Activated CD8-positive, alpha-beta memory T cell treated with anti-CD3 and anti-CD28 coated beads, Interleukin-2, amount 50 U/mL, for 1 hour (primary cell): ENCODE results near the gene PNMA8A.

Source experiments
- DNase-seq: peaks from one replicate; pipeline ENCODE4 v3.0.0-alpha.2; 2020; ENCODE audit errors: extremely low read depth

PNMA8A gene

GRCh38 chr19:46427518-46428045, 43.8 kb downstream of the PNMA8A start:
- no peak for DNase-seq

DNA sequence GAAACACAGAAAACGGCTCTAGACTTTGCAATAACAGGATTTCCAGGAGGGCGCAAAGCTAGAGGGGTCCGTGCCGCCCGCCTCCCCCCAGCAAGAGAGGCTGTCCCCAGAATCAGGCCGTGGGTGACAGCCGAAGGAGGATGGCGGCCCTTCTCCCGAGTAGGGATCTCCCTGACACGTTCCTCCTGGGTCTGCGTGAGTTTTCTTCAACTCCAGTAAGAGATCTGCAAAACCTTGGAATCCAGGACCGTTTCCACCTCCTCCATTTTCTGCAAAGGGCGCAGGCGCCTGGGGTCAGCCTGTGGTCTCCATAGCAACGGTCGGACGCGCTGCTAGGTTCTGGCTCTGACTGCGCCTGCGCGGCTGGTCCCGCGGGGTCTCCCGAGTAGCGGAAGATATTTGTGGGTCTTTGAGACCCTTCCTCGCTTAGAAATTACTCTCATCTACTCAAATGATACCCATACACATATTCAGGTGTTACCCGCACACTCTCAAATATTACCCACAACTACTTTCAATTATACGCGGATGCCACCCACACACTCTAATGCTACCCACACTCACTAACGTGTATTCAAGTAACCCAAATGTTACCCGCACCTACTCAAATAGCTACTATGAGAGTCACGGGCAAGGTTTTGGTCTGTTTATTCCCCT, 44.7 kb downstream of the PNMA8A start:
- DNase-seq: no peak

DNA sequence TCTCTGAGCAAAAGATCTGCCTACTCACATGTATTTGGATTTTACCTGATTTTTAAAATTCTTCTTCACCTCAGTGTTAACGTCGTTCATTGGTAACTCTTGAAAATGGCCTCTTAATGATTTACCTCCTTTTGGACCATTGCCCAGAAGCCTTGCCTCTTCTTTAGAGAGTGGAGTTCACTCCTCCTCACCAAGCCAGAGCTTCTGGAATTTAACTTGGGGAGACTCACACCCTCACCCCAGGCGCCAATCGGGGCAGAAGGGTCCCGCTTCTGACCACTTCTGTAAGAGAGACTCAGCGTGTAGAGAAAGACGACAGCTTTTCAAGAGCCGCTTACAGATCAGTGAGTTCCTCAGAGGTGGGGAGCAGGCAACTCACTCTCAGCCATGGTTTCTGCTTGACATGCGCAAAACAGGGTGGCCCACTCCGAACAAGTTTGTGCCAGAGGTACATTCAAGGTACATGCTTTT, 45.3 kb downstream of the PNMA8A start:
- no peak for DNase-seq

DNA sequence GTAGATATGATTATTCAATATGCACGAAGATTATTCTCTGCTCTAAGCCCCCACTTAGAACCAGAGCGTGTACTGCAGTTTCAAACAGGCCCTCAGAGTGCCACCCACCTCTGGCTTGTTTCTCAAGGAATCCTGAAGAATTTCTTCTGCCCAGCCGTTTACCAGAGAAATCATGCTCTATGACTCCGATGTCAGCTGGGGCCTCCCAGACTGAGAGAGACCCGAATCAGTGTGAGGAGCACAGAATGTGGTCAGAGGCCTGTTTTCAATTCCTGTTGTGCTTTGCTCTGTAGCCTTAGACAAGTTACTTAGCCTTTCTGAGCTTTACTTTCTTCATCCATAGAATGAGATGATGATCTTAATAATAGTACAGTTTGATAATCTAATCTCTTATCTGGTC, 48.2 kb downstream of the PNMA8A start:
- DNase-seq: no peak

- no peak for DNase-seq
Measured at GRCh38 chr19:46422344-46422743, 49.0 kb downstream of the PNMA8A start.

DNA sequence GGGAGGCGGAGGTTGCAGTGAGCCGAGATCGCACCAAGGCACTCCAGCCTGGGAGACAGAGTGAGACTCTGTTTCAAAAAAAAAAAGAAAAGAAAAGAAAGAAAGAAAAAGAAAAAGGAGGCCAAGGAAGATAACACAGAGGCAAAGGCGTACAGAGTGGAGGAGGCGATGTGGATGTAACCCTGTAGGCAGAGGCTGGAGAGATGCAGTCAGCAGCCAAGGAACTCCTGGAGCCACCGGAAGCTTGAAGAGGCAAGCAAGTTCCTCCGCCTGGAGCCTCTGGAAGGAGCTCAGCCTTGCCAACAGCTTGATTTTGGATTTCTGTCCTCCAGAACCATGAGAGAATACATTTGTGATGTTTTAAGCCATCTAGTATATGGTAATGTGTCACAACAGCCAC, 51.3 kb downstream of the PNMA8A start:
- DNase-seq: no peak
